Suprapubic skin (tissue), 4 donors: ENCODE measurements around the gene PCDHA1.

Experiments
- CTCF ChIP-seq, 2 donors: fragments of 200-600 bp in 1 of 2; fragments of 450-650 bp in 1 of 2; sonication (generic) in 1 of 2; IDR thresholded peaks; one replicate each; pipeline ENCODE4 v1.5.1; 2016 to 2019; ENCODE audit warnings: antibody characterized with exemption in 2 of 2, mild to moderate bottlenecking in 1 of 2, moderate library complexity in 1 of 2
- EP300 ChIP-seq: sonication (generic); formaldehyde crosslinking; IDR thresholded peaks from one replicate; pipeline ENCODE4 v1.6.1; 2017; ENCODE audit warnings: antibody characterized with exemption
- POLR2A ChIP-seq, 2 donors: fragments of 450-650 bp; IDR thresholded peaks; one replicate each; pipeline ENCODE4 v1.6.1; 2017; ENCODE audit warnings: antibody characterized with exemption in 2 of 2, mild to moderate bottlenecking in 2 of 2, moderate library complexity in 2 of 2
- POLR2AphosphoS5 ChIP-seq, 3 donors: sonication (generic); formaldehyde crosslinking; IDR thresholded peaks; one replicate each; pipeline ENCODE4 v1.6.1; 2017; ENCODE audit warnings: antibody characterized with exemption in 3 of 3

GRCh38 chr5:140989254-140990020 is 203.5 kb downstream of the PCDHA1 start:
- TF ChIP-seq POLR2A (IDR thresholded peaks at IDR 0.05) (no peak), CTCF (IDR thresholded peaks at IDR 0.05) (no peak), EP300 (no peak), POLR2AphosphoS5 (IDR thresholded peaks at IDR 0.05) (no peak)
